Activated CD4-positive, alpha-beta T cell treated with anti-CD3 and anti-CD28 coated beads for 36 hours (primary cell): ENCODE results near the gene ACACB. TPM values are rescaled to one million over a fixed set of nuclear protein-coding genes. Genes with fewer than 3 reads are reported as not detected.

ENCODE experiments used
- ATAC-seq: fragments of 200-7000 bp; cut with Tn5 transposase; one replicate; pipeline ENCODE4 v1.10.0; 2021; ENCODE audit warnings: mild to moderate bottlenecking, moderate library complexity
- CTCF ChIA-PET: fragments of 350-600 bp; sonication (Branson Sonifier 250); formaldehyde crosslinking; loops from one replicate; lab custom pipeline; 2021; ENCODE audit warnings: antibody characterized with exemption; lab: Charles Lee
- POLR2A ChIA-PET: fragments of 350-600 bp; sonication (Branson Sonifier 250); formaldehyde crosslinking; loops from one replicate; lab custom pipeline; 2021; ENCODE audit warnings: antibody characterized with exemption, inconsistent platforms; lab: Charles Lee
- DNase-seq: peaks from one replicate; pipeline ENCODE4 v3.0.0-alpha.2; 2020
- H3K27ac Mint-ChIP-seq: one replicate; pipeline ENCODE4 v1.8.0; 2021; ENCODE audit warnings: mixed read lengths
- H3K27me3 Mint-ChIP-seq: one replicate; pipeline ENCODE4 v1.8.0; 2021; ENCODE audit warnings: mixed read lengths
- H3K36me3 Mint-ChIP-seq: one replicate; pipeline ENCODE4 v1.8.0; 2021; ENCODE audit warnings: low read depth, mixed read lengths
- H3K4me1 Mint-ChIP-seq: one replicate; pipeline ENCODE4 v1.8.0; 2021; ENCODE audit warnings: mixed read lengths
- H3K4me3 Mint-ChIP-seq: one replicate; pipeline ENCODE4 v1.8.0; 2021; ENCODE audit warnings: mild to moderate bottlenecking, moderate library complexity, mixed read lengths
- H3K9me3 Mint-ChIP-seq: one replicate; pipeline ENCODE4 v1.8.0; 2021; ENCODE audit warnings: low read depth, mixed read lengths
- intact Hi-C, 2 experiments: fragments of 100-400 bp; cut with DNase I in 1 of 2; cut with micrococcal nuclease in 1 of 2; formaldehyde crosslinking; loops; one replicate each; pipeline versions ENCODE4 v1.14.2 to v1.15.1; 2022 to 2024; cut with DNase I, micrococcal nuclease
- total RNA-seq, 2 experiments: library from RNA; stranded (reverse); gene quantifications; one replicate each; pipeline ENCODE4 v1.2.3, GENCODE V29; 2021

Gene ACACB
- total RNA-seq, 2 experiments from 2014 or later: 11.5 to 13.3 TPM

GRCh38 chr12:109221277-109221931 lies 105.0 kb downstream of the ACACB start:
- DNase-seq (no peak), ATAC-seq (no peak)
- peaks cover 9% of the 10 kb centered on the region for H3K36me3 Mint-ChIP-seq
- no peaks in the 10 kb centered on the region for H3K9me3 Mint-ChIP-seq
- POLR2A ChIA-PET: no interaction called here
- H3K27me3 Mint-ChIP-seq: no peaks in the 10 kb centered on the region
- H3K27ac Mint-ChIP-seq: no peak overlapping the region
- CTCF ChIA-PET: no interaction called here
- no peak overlapping the region for H3K4me3 Mint-ChIP-seq
- no peaks in the 10 kb centered on the region for H3K4me1 Mint-ChIP-seq
- intact Hi-C loops: no loop called here

DNA sequence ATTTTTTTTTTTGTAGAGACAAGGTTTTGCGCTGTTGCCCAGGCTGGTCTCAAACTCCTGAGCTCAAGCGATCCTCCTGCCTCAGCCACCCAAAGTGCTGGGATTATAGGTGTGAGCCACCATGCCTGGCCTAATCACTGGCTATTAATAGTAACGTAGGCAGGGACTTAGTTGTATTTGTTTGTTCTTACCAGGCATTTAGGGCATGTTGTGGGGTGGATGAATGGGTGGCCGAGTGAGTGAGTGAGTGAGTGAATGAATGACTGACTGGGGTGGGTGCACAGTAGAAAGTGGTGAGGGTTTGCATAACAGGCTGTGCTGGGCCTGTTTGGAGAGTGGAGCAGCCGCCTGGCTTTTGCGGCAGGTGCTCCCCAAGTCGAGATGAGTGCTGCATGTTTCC lies 105.7 kb downstream of the ACACB start:
- DNase-seq: no peak
- POLR2A ChIA-PET: no interaction called here
- Mint-ChIP-seq H3K4me3 (no peak overlapping the region), H3K27me3 (no peaks in the 10 kb centered on the region), H3K9me3 (no peaks in the 10 kb centered on the region), H3K27ac (no peak overlapping the region), H3K36me3 (peaks cover 9% of the 10 kb centered on the region), H3K4me1 (no peaks in the 10 kb centered on the region)
- CTCF ChIA-PET: no interaction called here
- intact Hi-C loops: no loop called here
- no peak for ATAC-seq

DNA sequence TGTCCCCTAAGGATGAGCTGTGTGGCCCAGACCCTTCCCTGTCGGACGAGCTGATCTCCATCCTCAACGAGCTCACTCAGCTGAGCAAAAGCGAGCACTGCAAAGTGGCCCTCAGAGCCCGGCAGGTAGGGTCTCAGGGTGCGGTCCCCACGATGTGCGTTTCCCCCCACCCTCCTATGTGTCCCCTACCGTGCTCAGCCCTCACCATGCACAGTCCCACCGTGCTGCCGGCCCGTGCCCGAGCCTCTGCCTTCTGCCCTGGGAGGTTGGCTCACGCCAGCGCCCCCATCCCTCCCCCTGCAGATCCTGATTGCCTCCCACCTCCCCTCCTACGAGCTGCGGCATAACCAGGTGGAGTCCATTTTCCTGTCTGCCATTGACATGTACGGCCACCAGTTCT lies 106.1 kb downstream of the ACACB start:
- Mint-ChIP-seq H3K4me1 (no peaks in the 10 kb centered on the region), H3K27ac (no peak overlapping the region), H3K4me3 (no peak overlapping the region), H3K9me3 (no peaks in the 10 kb centered on the region), H3K27me3 (no peaks in the 10 kb centered on the region), H3K36me3 (peaks cover 9% of the 10 kb centered on the region)
- CTCF ChIA-PET: no interaction called here
- ATAC-seq: no peak
- POLR2A ChIA-PET: no interaction called here
- DNase-seq: no peak
- intact Hi-C loops: no loop called here

GRCh38 chr12:109223211-109223610 lies 106.8 kb downstream of the ACACB start:
- H3K27ac Mint-ChIP-seq: no peak overlapping the region
- no peaks in the 10 kb centered on the region for H3K9me3 Mint-ChIP-seq
- intact Hi-C loops: no loop called here
- peaks cover 9% of the 10 kb centered on the region for H3K36me3 Mint-ChIP-seq
- H3K4me3 Mint-ChIP-seq: no peak overlapping the region
- H3K4me1 Mint-ChIP-seq: no peaks in the 10 kb centered on the region
- POLR2A ChIA-PET: no interaction called here
- CTCF ChIA-PET: no interaction called here
- ATAC-seq (no peak), DNase-seq (no peak)
- H3K27me3 Mint-ChIP-seq: no peaks in the 10 kb centered on the region

- Mint-ChIP-seq H3K36me3 (peaks cover 9% of the 10 kb centered on the region), H3K4me1 (no peaks in the 10 kb centered on the region), H3K4me3 (no peak overlapping the region), H3K9me3 (no peaks in the 10 kb centered on the region), H3K27ac (no peak overlapping the region), H3K27me3 (no peaks in the 10 kb centered on the region)
- CTCF ChIA-PET: no interaction called here
- POLR2A ChIA-PET: no interaction called here
- intact Hi-C loops: no loop called here
- DNase-seq (no peak), ATAC-seq (no peak)
Observed at GRCh38 chr12:109223868-109224267, 107.5 kb downstream of the ACACB start.

GRCh38 chr12:109228664-109229063 lies 112.3 kb downstream of the ACACB start:
- ChIA-PET CTCF (no interaction called here), POLR2A (no interaction called here)
- Mint-ChIP-seq H3K27ac (no peak overlapping the region), H3K4me3 (no peak overlapping the region), H3K9me3 (no peaks in the 10 kb centered on the region), H3K4me1 (no peaks in the 10 kb centered on the region), H3K27me3 (no peaks in the 10 kb centered on the region), H3K36me3 (peaks cover 9% of the 10 kb centered on the region)
- no peak for ATAC-seq
- DNase-seq: no peak
- intact Hi-C loops: no loop called here

DNA sequence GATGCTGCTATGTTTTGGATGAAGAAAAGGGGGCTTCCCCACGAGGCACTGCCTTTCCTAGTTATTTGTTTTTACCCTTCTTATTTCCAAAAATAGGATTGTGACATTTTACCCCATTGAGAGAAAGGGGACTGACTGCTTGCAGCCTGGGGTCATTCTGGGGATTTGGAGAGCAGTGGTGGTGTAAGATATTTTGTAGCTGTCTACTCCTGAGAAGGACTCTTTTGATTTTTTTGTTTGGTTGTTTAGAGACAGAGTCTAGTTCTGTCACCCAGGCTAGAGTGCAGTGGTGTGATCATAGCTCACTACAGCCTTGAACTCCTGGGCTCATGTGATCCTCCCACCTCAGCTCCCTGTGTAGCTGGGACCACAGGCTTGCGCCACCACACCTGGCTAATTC lies 113.8 kb downstream of the ACACB start:
- ATAC-seq (no peak), DNase-seq (no peak)
- no peaks in the 10 kb centered on the region for H3K4me1 Mint-ChIP-seq
- CTCF ChIA-PET: no interaction called here
- no peaks in the 10 kb centered on the region for H3K27me3 Mint-ChIP-seq
- POLR2A ChIA-PET: no interaction called here
- no peak overlapping the region for H3K4me3 Mint-ChIP-seq
- no peak overlapping the region for H3K27ac Mint-ChIP-seq
- intact Hi-C loops: no loop called here
- no peaks in the 10 kb centered on the region for H3K9me3 Mint-ChIP-seq
- peaks cover 6% of the 10 kb centered on the region for H3K36me3 Mint-ChIP-seq

DNA sequence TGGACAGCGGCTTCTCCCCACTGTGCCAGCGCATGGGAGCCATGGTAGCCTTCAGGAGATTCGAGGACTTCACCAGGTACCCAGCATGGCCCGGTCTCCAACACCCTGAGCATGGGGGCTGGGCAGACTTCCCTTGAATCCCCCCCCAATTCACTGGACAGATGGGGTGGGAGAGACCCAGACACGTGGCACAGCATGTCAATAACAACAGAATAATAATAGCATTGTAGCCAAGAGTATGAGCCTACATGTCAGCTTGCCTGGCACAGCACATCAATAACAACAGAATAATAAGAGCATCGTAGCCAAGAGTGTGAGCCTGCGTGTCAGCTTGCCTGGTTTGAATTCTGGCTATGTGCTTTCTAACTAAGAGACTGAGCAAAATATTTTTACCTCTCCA lies 116.3 kb downstream of the ACACB start:
- no peak for ATAC-seq
- ChIA-PET POLR2A (no interaction called here), CTCF (no interaction called here)
- H3K27ac Mint-ChIP-seq: no peak overlapping the region
- intact Hi-C loops: no loop called here
- no peak overlapping the region for H3K4me3 Mint-ChIP-seq
- no peaks in the 10 kb centered on the region for H3K27me3 Mint-ChIP-seq
- no peak for DNase-seq
- H3K9me3 Mint-ChIP-seq: no peaks in the 10 kb centered on the region
- no peaks in the 10 kb centered on the region for H3K4me1 Mint-ChIP-seq
- peaks cover 16% of the 10 kb centered on the region for H3K36me3 Mint-ChIP-seq

DNA sequence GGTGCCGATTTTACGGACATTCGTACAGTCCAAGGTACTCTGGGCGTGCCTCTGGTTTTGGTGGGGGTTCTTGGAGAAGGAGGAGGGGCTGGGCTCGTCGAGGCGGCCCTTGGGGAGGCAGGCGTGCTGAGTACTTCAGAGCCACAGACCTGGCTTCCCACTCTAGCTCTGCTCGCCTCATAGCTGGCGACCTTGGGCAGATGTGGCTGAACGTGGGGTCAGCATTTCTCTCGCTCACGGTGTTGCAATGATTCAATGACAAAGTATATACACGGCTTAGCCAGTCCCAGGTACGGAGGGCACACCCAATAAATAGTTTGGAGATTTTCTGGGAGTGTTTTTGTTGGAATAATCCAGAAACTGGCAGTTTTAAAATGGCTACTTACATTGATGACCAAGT lies 117.6 kb downstream of the ACACB start:
- intact Hi-C loops: no loop called here
- ATAC-seq: no peak
- ChIA-PET CTCF (no interaction called here), POLR2A (no interaction called here)
- H3K27me3 Mint-ChIP-seq: no peaks in the 10 kb centered on the region
- DNase-seq: no peak
- peaks cover 16% of the 10 kb centered on the region for H3K36me3 Mint-ChIP-seq
- no peak overlapping the region for H3K27ac Mint-ChIP-seq
- H3K4me3 Mint-ChIP-seq: no peak overlapping the region
- H3K9me3 Mint-ChIP-seq: no peaks in the 10 kb centered on the region
- peaks cover under 1% of the 10 kb centered on the region for H3K4me1 Mint-ChIP-seq

GRCh38 chr12:109236257-109236656 lies 119.9 kb downstream of the ACACB start:
- no peak for ATAC-seq
- DNase-seq: no peak
- no peaks in the 10 kb centered on the region for H3K9me3 Mint-ChIP-seq
- peaks cover 5% of the 10 kb centered on the region for H3K4me1 Mint-ChIP-seq
- POLR2A ChIA-PET: no interaction called here
- CTCF ChIA-PET: no interaction called here
- intact Hi-C loops: no loop called here
- H3K4me3 Mint-ChIP-seq: no peak overlapping the region
- H3K27me3 Mint-ChIP-seq: no peaks in the 10 kb centered on the region
- H3K27ac Mint-ChIP-seq: no peak overlapping the region
- H3K36me3 Mint-ChIP-seq: peaks cover 21% of the 10 kb centered on the region

DNA sequence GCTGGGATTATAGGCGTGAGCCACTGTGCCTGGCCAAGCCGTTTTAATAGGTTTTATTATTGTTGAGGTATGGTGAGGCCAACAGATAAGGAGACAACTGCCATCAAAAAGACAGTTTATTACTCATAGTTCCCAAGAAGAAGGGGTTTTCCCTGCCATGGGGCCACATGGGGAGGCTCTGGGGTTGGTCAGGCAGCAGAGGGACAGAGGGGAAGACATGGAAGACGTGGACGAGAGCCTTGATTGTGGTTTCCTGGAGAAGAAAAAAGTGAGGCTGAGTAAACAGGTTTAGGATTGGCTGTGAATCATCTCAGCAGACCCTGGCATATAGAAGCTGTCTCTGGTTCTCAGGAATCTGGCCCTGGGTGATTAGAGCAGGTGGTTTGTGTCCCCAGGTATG lies 122.8 kb downstream of the ACACB start:
- H3K4me1 Mint-ChIP-seq: peaks cover 5% of the 10 kb centered on the region
- intact Hi-C loops: no loop called here
- POLR2A ChIA-PET: no interaction called here
- peaks cover 19% of the 10 kb centered on the region for H3K36me3 Mint-ChIP-seq
- CTCF ChIA-PET: no interaction called here
- H3K27ac Mint-ChIP-seq: no peak overlapping the region
- H3K27me3 Mint-ChIP-seq: no peaks in the 10 kb centered on the region
- DNase-seq (peak; percentile 19), ATAC-seq (peak; percentile 33)
- no peaks in the 10 kb centered on the region for H3K9me3 Mint-ChIP-seq
- no peak overlapping the region for H3K4me3 Mint-ChIP-seq

DNA sequence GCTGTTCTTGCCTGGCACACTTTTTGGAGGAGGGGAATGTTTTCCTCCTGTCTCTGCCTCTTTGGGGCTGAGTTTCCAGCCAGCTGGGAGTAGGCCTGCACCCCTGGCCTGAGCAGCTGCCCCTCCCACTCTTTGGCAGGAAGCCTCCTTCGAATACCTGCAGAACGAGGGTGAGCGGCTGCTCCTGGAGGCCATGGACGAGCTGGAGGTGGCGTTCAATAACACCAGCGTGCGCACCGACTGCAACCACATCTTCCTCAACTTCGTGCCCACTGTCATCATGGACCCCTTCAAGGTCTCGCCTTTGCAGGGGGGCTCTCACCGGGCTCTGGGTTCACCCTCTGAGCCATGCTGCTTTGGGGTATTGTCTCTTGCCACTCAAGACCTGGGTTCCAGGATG lies 123.3 kb downstream of the ACACB start:
- ChIA-PET CTCF (no interaction called here), POLR2A (no interaction called here)
- DNase-seq: no peak
- intact Hi-C loops: no loop called here
- H3K27ac Mint-ChIP-seq: no peak overlapping the region
- no peaks in the 10 kb centered on the region for H3K27me3 Mint-ChIP-seq
- no peak for ATAC-seq
- no peaks in the 10 kb centered on the region for H3K9me3 Mint-ChIP-seq
- no peak overlapping the region for H3K4me3 Mint-ChIP-seq
- H3K4me1 Mint-ChIP-seq: peaks cover 5% of the 10 kb centered on the region
- peaks cover 20% of the 10 kb centered on the region for H3K36me3 Mint-ChIP-seq

DNA sequence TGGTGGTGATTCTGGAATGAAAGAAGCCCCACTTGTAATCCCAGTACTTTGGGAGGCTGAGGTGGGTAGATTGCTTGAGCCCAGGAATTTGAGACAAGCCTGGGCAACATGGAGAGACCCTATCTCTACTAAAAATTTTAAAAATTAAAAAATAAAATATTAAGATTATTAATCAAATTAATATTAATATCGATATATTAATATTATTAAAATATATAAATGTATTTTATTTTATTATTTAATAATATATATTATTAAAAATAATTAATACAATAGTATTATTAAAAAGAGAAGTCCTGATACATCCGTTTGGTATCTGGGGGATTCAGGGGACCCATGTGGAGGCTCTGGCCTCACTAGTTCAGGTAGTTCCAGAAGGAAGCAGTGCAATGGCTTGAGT lies 124.0 kb downstream of the ACACB start:
- CTCF ChIA-PET: no interaction called here
- H3K36me3 Mint-ChIP-seq: peaks cover 20% of the 10 kb centered on the region
- H3K27me3 Mint-ChIP-seq: no peaks in the 10 kb centered on the region
- no peak overlapping the region for H3K4me3 Mint-ChIP-seq
- POLR2A ChIA-PET: no interaction called here
- no peak for DNase-seq
- no peak for ATAC-seq
- intact Hi-C loops: no loop called here
- H3K27ac Mint-ChIP-seq: no peak overlapping the region
- peaks cover 5% of the 10 kb centered on the region for H3K4me1 Mint-ChIP-seq
- H3K9me3 Mint-ChIP-seq: no peaks in the 10 kb centered on the region
